Right cardiac atrium (tissue), 5 donors: ENCODE data around the gene PGLYRP1. TPM values are rescaled to one million over a fixed set of nuclear protein-coding genes. Genes with fewer than 3 reads are reported as not detected.

Experiments used
- ATAC-seq, 2 donors: fragments of 200-7000 bp; cut with Tn5 transposase; one replicate each; pipeline versions ENCODE4 v1.8.0 to v1.9.1; 2020; ENCODE audit warnings: moderate library complexity in 2 of 2, mild to moderate bottlenecking in 1 of 2
- DNase-seq, 3 donors: peaks; one replicate each; pipeline ENCODE4 v3.0.0-alpha.2; 2020
- H3K27ac ChIP-seq: one replicate; pipeline ENCODE4 v1.5.1; 2013; ENCODE audit warnings: mild to moderate bottlenecking, low read length, control low read depth, moderate library complexity
- H3K27me3 ChIP-seq: one replicate; pipeline ENCODE4 v1.6.1; 2013; ENCODE audit not compliant: control insufficient read depth, insufficient read depth
- H3K4me1 ChIP-seq: one replicate; pipeline ENCODE4 v1.6.1; 2013; ENCODE audit warnings: low read length; ENCODE audit not compliant: control insufficient read depth, insufficient read depth
- H3K4me3 ChIP-seq: one replicate; pipeline ENCODE4 v1.5.1; 2013; ENCODE audit warnings: low read length, control low read depth
- H3K9me3 ChIP-seq: one replicate; pipeline ENCODE4 v1.6.1; 2013; ENCODE audit warnings: low read length; ENCODE audit not compliant: control insufficient read depth
- WGBS: extraction: QIAGEN DNeasy Blood & Tissue Kit; methylation state at CpG from one replicate; pipeline ENCODE4 v1.1.7; 2013; 5-methylcytosine and 5-hydroxymethylcytosine counted together
- intact Hi-C, 4 donors: fragments of 100-400 bp; cut with DNase I; formaldehyde crosslinking; loops; one replicate each; pipeline versions ENCODE4 v1.11.0 to v1.14.0; 2022 to 2023
- polyA plus RNA-seq: library from polyadenylated mRNA; stranded (reverse); fragments of 200-250 nt; gene quantifications from one replicate; pipeline ENCODE4 v1.2.3, GENCODE V29; 2013
- total RNA-seq, 4 donors: library from RNA; stranded (reverse); fragmentation: NEBNext Ultra II Directional; extraction: Animal tissue kit (Norgen Biotek cat#: 25700); gene quantifications; one replicate each; pipeline ENCODE4 v1.2.1, GENCODE V29; 2021
- donor health status: healthy with polysubstance abuse.
- donor health status: DM: no; HTN: yes; CAD: no.
- donor health status: DM: no; HTN: no; CAD: no.
- donor health status: DM: no; HTN: yes; CAD: no; lungs with severe emphysema.
- donor health status: DM: yes; HTN: yes; CAD: no.

The PGLYRP1 gene
- total and polyA plus RNA-seq, 5 donors, result not detected

DNA sequence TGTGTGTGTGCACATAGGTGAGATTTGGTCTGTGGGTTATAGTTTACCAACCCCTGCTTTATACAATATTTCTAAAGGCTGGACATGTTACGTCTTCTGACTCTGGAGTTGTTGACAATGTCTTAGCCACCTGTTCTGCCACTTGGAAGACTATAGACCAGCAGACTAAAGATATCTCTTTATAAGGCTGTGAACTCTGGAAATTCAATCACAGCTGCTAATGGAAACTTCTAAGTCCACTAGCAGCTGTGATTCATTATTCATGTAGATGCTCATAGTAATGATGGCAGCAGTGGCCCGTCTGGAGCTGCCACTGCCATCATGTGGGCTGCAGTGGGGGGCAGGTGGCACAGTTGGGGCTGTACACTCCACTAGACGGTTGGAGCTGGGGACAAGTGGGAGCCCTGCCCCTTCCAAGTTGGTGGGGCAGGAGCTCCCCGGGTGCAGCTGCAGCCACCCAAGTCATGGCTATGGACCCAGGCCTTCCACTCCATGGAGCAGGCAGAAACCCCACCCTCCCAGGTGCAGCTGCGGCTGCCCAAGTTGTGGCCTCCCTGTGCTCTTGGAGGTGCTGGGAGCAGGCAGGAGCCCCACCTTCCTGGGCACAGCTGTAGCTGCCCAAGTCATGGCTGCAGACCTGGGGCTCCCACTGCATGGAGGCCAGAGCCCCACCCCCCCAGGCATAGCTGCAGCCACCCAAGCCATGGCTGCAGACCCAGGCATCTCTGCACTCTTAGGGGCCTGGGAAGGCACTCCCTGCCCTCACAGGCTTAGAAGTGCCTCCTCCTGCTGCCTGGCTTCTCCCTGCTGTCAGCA is 9.1 kb upstream of the PGLYRP1 start:
- Histone ChIP-seq H3K27me3 (no peaks in the 10 kb centered on the region), H3K4me1 (no peaks in the 10 kb centered on the region), H3K4me3 (no peak overlapping the region), H3K27ac (no peak overlapping the region), H3K9me3 (no peaks in the 10 kb centered on the region)
- no peak for DNase-seq
- 75% methylated on average over 5 of the region's 5 CpGs for WGBS
- intact Hi-C loops, result loop anchor here in 1 of 4 donors (5.0 kb wide), 1 partner anchor 230 kb away; no protein-coding TSS in a partner anchor
- ATAC-seq, result no peak

GRCh38 chr19:46030812-46031550 is 8.1 kb upstream of the PGLYRP1 start:
- H3K27me3 ChIP-seq, result no peaks in the 10 kb centered on the region
- DNase-seq (no peak), ATAC-seq (no peak)
- no peak overlapping the region for H3K4me3 ChIP-seq
- 54% methylated on average over 12 of the region's 12 CpGs for WGBS
- intact Hi-C loops, result loop anchor here in 1 of 4 donors (5.0 kb wide), 1 partner anchor 231 kb away; no protein-coding TSS in a partner anchor
- no peaks in the 10 kb centered on the region for H3K9me3 ChIP-seq
- no peaks in the 10 kb centered on the region for H3K4me1 ChIP-seq
- H3K27ac ChIP-seq, result no peak overlapping the region

DNA sequence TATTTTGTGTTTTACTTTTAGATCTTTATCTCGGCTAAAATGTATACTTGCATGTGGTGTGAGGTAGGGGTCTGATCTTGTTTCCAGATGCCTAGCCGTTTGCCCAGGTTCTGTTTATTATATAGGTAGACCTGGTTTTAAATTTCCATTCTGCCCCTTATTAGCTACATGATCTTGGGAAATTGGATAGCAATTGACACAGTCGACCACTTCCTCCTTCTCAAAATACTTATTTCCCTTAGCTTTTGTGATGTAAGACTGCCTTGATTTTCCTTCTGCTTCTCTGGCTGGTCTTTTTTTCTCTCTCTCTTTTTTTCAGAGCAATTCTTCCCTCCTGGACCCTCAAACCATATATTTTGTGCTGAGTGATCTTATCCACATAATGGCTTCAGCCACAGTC is 3.0 kb upstream of the PGLYRP1 start:
- intact Hi-C loops, result loop anchor here (2.0 to 5.0 kb wide), 5 partner anchors 51 to 245 kb away; no protein-coding TSS in a partner anchor
- no peak for ATAC-seq
- DNase-seq, result no peak
- H3K27me3 ChIP-seq, result peaks cover 2% of the 10 kb centered on the region
- no peak overlapping the region for H3K4me3 ChIP-seq
- no peak overlapping the region for H3K27ac ChIP-seq
- no peaks in the 10 kb centered on the region for H3K9me3 ChIP-seq
- WGBS, result 72% methylated on average over 3 of the region's 3 CpGs
- H3K4me1 ChIP-seq, result no peaks in the 10 kb centered on the region

DNA sequence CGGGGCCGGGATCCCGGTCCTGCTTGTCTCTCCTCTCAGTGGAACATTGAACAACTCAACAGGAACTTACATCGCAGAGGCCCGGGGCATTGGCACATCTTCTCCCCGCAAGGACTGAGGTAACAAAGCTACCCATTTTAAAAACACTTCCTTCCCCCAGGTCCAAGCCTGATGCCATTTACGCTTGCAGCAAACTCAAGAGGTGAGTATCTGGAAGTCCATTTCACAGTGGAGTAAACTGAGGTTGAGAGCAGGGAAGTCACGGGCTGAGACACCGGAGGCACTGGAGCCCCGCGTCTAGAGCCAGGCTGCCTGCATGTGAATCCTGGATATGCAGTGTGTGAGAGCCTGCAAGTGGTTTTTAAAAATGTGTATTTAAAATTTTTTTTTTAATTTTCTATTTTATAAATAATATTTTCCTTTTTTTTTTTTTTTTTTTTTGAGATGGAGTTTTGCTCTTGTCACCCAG is 492 bp upstream of the PGLYRP1 start:
- DNase-seq, result no peak
- Histone ChIP-seq H3K9me3 (no peaks in the 10 kb centered on the region), H3K4me3 (no peak overlapping the region), H3K4me1 (no peaks in the 10 kb centered on the region), H3K27me3 (peaks cover 2% of the 10 kb centered on the region), H3K27ac (no peak overlapping the region)
- 52% methylated on average over 11 of the region's 11 CpGs for WGBS
- no peak for ATAC-seq
- intact Hi-C loops, result no loop called here

DNA sequence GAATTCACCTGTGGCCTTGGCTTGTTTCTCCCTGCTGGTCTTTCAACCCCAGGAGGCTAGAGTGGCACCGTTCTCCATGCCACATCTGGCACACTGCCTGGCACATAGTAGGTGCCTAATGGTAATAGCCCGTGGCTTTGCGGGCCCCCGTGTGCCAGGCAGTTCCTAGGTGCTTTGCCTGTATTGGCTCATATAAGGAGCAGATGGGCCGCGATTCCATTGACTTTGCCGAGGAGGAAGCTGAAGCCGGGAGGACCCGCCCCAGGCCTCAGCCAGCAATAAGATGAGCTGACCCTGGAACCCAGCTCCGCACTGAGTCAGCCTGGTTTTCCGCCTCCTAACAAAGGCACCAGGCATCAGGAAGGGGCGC is 807 bp downstream of the PGLYRP1 start:
- no peak for DNase-seq

DNA sequence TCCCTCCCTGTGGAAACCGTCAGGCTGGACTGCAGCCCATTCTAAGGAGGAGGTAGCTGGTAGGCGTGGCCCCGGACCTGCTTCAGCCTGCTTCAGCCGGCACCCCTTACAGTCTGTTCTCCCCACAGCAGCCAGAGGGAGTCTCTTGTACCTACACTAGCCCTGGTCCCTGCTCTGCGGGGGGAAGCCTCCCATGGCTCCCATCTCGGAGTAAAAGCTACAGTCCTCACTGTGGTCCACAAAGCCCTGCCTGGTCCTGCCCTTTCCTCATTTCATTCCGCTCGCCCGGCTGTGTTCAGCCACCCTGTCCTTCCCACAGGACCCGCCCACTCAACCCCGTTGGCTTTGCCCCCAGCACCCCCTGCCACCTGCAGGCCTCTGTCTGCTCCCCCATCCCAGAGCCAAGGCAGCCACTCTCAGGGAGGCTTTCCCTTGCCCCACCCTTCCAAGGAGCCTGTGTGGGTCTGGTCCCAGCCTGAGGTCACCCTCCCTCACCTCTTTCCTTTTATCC is 1.3 kb downstream of the PGLYRP1 start:
- H3K4me3 ChIP-seq, result no peak overlapping the region
- WGBS, result 56% methylated on average over 11 of the region's 11 CpGs
- H3K27me3 ChIP-seq, result peaks cover 2% of the 10 kb centered on the region

More for the DNA sequence above, 807 bp downstream of the PGLYRP1 start:
- ATAC-seq, result no peak
- Histone ChIP-seq H3K4me3 (no peak overlapping the region), H3K27ac (no peak overlapping the region), H3K27me3 (peaks cover 2% of the 10 kb centered on the region), H3K9me3 (no peaks in the 10 kb centered on the region), H3K4me1 (no peaks in the 10 kb centered on the region)
- intact Hi-C loops, result no loop called here
- WGBS, result 50% methylated on average over 12 of the region's 12 CpGs

DNA sequence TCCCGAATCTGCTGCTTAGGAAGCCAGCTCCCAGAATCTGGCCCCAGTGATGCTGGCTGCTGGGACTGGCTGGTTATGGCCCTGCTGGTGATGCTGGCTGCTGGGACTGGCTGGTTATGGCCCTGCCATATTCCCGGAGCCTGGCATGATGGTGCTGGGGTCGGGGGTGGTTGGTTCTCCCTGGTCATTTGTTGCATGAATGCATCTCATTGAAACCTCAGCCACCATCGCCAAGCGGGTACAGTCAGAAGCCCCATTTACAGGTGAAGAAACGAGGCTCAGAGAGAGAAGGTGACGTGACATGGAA is 2.1 kb downstream of the PGLYRP1 start:
- no peaks in the 10 kb centered on the region for H3K9me3 ChIP-seq
- H3K27me3 ChIP-seq, result peaks cover 1% of the 10 kb centered on the region
- ATAC-seq (no peak), DNase-seq (no peak)
- H3K4me3 ChIP-seq, result no peak overlapping the region
- no peaks in the 10 kb centered on the region for H3K4me1 ChIP-seq
- intact Hi-C loops, result no loop called here
- no peak overlapping the region for H3K27ac ChIP-seq
- WGBS, result 87% methylated on average over 7 of the region's 7 CpGs

More for the DNA sequence above, 1.3 kb downstream of the PGLYRP1 start:
- H3K9me3 ChIP-seq, result no peaks in the 10 kb centered on the region
- ATAC-seq, result no peak
- no peak for DNase-seq
- intact Hi-C loops, result no loop called here
- no peaks in the 10 kb centered on the region for H3K4me1 ChIP-seq
- H3K27ac ChIP-seq, result no peak overlapping the region

DNA sequence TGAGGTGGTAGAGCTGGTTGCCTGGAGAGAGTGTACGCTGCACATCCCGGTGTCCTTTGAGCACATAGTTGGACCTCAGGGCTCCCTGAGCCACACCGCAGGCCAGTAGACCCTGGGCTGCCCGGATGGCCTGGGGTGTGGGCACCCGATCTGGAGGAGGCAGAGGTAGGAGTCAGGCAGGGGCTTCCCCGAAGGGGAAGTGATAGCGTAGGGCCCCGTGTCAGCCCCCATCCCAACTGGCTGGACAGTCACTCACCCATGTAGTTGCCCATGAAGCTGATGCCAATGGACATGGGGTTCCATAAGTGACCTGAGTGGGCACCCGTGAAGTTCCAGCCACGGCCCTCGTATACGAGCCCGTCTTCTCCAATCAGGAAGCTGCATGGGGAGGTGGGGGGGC is 3.6 kb downstream of the PGLYRP1 start:
- Histone ChIP-seq H3K27me3 (no peaks in the 10 kb centered on the region), H3K4me3 (no peak overlapping the region), H3K9me3 (no peaks in the 10 kb centered on the region), H3K27ac (no peak overlapping the region), H3K4me1 (peaks cover 4% of the 10 kb centered on the region)
- ATAC-seq, result no peak
- 82% methylated on average over 13 of the region's 13 CpGs for WGBS
- no peak for DNase-seq
- intact Hi-C loops, result no loop called here

GRCh38 chr19:46018729-46019251 is 4.1 kb downstream of the PGLYRP1 start:
- intact Hi-C loops, result no loop called here
- DNase-seq (no peak), ATAC-seq (no peak)
- Histone ChIP-seq H3K4me3 (no peak overlapping the region), H3K27ac (no peak overlapping the region), H3K4me1 (peaks cover 4% of the 10 kb centered on the region), H3K27me3 (no peaks in the 10 kb centered on the region), H3K9me3 (no peaks in the 10 kb centered on the region)
- 95% methylated on average over 10 of the region's 10 CpGs for WGBS

- no peak overlapping the region for H3K27ac ChIP-seq
- ATAC-seq (no peak), DNase-seq (no peak)
- 96% methylated on average over 15 of the region's 15 CpGs for WGBS
- H3K9me3 ChIP-seq, result no peaks in the 10 kb centered on the region
- no peaks in the 10 kb centered on the region for H3K27me3 ChIP-seq
- intact Hi-C loops, result no loop called here
- H3K4me3 ChIP-seq, result no peak overlapping the region
- H3K4me1 ChIP-seq, result peaks cover 4% of the 10 kb centered on the region
Observed at GRCh38 chr19:46017874-46018675, 4.8 kb downstream of the PGLYRP1 start.
